HG03064 (cell line): ENCODE measurements around the gene BMPER.

Experiments used
- ATAC-seq: cut with Tn5 transposase; IDR thresholded peaks from one replicate; pipeline ENCODE4 v1.9.1; 2021; ENCODE audit warnings: low read depth; ENCODE audit not compliant: unreplicated experiment

BMPER gene

GRCh38 chr7:33919449-33919848 lies 14.1 kb downstream of the BMPER start:
- no peak for ATAC-seq

GRCh38 chr7:33921216-33921938 lies 16.0 kb downstream of the BMPER start:
- ATAC-seq, result no peak

- no peak for ATAC-seq
These were observed 17.5 kb downstream of the BMPER start for GRCh38 chr7:33922820-33923219.

GRCh38 chr7:33923440-33924229 lies 18.3 kb downstream of the BMPER start:
- ATAC-seq, result no peak

- ATAC-seq, result no peak
These were observed 21.2 kb downstream of the BMPER start for GRCh38 chr7:33926535-33926934.

GRCh38 chr7:33928986-33929385 lies 23.6 kb downstream of the BMPER start:
- no peak for ATAC-seq

GRCh38 chr7:33932221-33932620 lies 26.9 kb downstream of the BMPER start:
- ATAC-seq, result no peak

GRCh38 chr7:33932832-33933468 lies 27.6 kb downstream of the BMPER start:
- ATAC-seq, result peak; percentile 63

GRCh38 chr7:33933611-33934281 lies 28.4 kb downstream of the BMPER start:
- no peak for ATAC-seq

GRCh38 chr7:33934391-33934790 lies 29.1 kb downstream of the BMPER start:
- ATAC-seq, result no peak

GRCh38 chr7:33936503-33936902 lies 31.2 kb downstream of the BMPER start:
- no peak for ATAC-seq

- no peak for ATAC-seq
These were observed 32.5 kb downstream of the BMPER start for GRCh38 chr7:33937871-33938270.

- ATAC-seq, result no peak
These were observed 33.8 kb downstream of the BMPER start for GRCh38 chr7:33939121-33939520.

- no peak for ATAC-seq
These were observed 35.2 kb downstream of the BMPER start for GRCh38 chr7:33940503-33940902.

- no peak for ATAC-seq
These were observed 36.1 kb downstream of the BMPER start for GRCh38 chr7:33941418-33941817.

GRCh38 chr7:33946094-33946699 lies 40.9 kb downstream of the BMPER start:
- no peak for ATAC-seq

- no peak for ATAC-seq
These were observed 44.8 kb downstream of the BMPER start for GRCh38 chr7:33950047-33950714.

GRCh38 chr7:33952824-33953223 lies 47.5 kb downstream of the BMPER start:
- ATAC-seq, result no peak

GRCh38 chr7:33958104-33958503 lies 52.8 kb downstream of the BMPER start:
- no peak for ATAC-seq

- no peak for ATAC-seq
These were observed 54.3 kb downstream of the BMPER start for GRCh38 chr7:33959676-33960075.
